RWPE2 (cell line): Measurements from ENCODE around the gene HOXA13.

ENCODE experiments used
- ATAC-seq: fragments of 200-7000 bp; cut with Tn5 transposase; 3 replicates; pipeline ENCODE4 v1.9.1; 2021; ENCODE audit warnings: low read depth
- DNase-seq: peaks from one replicate; pipeline ENCODE4 v3.0.0-alpha.2; 2020; ENCODE audit warnings: low spot score
- H3K27ac ChIP-seq: fragments of 450-650 bp; 2 replicates; pipeline ENCODE4 v1.5.1; 2017; ENCODE audit warnings: mild to moderate bottlenecking; ENCODE audit not compliant: poor library complexity, severe bottlenecking
- H3K27me3 ChIP-seq: fragments of 250-450 bp; sonication (Bioruptor Pico); 2 replicates; pipeline ENCODE4 v1.5.1; 2021; ENCODE audit warnings: mild to moderate bottlenecking, moderate library complexity; ENCODE audit not compliant: insufficient read depth, poor library complexity, severe bottlenecking
- H3K36me3 ChIP-seq: fragments of 250-450 bp; sonication (Bioruptor Pico); 2 replicates; pipeline ENCODE4 v1.5.1; 2020; ENCODE audit warnings: low read depth, mild to moderate bottlenecking, moderate library complexity
- H3K4me1 ChIP-seq: fragments of 250-450 bp; sonication (Bioruptor Pico); 2 replicates; pipeline ENCODE4 v1.5.1; 2021; ENCODE audit warnings: mild to moderate bottlenecking, moderate library complexity; ENCODE audit not compliant: insufficient read depth, poor library complexity, severe bottlenecking
- H3K4me3 ChIP-seq: fragments of 250-450 bp; sonication (Bioruptor Pico); 2 replicates; pipeline ENCODE4 v1.5.1; 2021; ENCODE audit warnings: mild to moderate bottlenecking, moderate library complexity; ENCODE audit not compliant: severe bottlenecking
- H3K9me3 ChIP-seq: fragments of 250-450 bp; sonication (Bioruptor Pico); 2 replicates; pipeline ENCODE4 v1.5.1; 2021; ENCODE audit warnings: mild to moderate bottlenecking, moderate library complexity; ENCODE audit not compliant: severe bottlenecking
- CTCF ChIP-seq: fragments of 450-650 bp; IDR thresholded peaks from one replicate; pipeline ENCODE4 v1.5.1; 2017; ENCODE audit warnings: mild to moderate bottlenecking, moderate library complexity; ENCODE audit not compliant: poor library complexity, severe bottlenecking

Gene HOXA13

GRCh38 chr7:27168265-27168947, 31.5 kb downstream of the HOXA13 start:
- peak overlapping the region; percentile 54 for H3K4me3 ChIP-seq
- peaks cover 5% of the 10 kb centered on the region for H3K4me1 ChIP-seq
- no peak for DNase-seq

GRCh38 chr7:27167916-27168264, 32.0 kb downstream of the HOXA13 start:
- Histone ChIP-seq H3K27me3 (no peaks in the 10 kb centered on the region), H3K4me1 (peaks cover 5% of the 10 kb centered on the region), H3K36me3 (peaks cover 19% of the 10 kb centered on the region), H3K9me3 (no peaks in the 10 kb centered on the region), H3K4me3 (peak overlapping the region; percentile 54), H3K27ac (peak overlapping the region; percentile 93)
- DNase-seq (no peak), ATAC-seq (no peak)
- no peak for TF ChIP-seq CTCF

More at GRCh38 chr7:27168265-27168947, 31.5 kb downstream of the HOXA13 start:
- Histone ChIP-seq H3K27ac (peak overlapping the region; percentile 93), H3K36me3 (peaks cover 14% of the 10 kb centered on the region), H3K9me3 (no peaks in the 10 kb centered on the region), H3K27me3 (no peaks in the 10 kb centered on the region)
- no peak for ATAC-seq
- TF ChIP-seq CTCF, result peak; percentile 27

- peaks cover 25% of the 10 kb centered on the region for H3K36me3 ChIP-seq
- peak overlapping the region; percentile 54 for H3K4me3 ChIP-seq
- H3K9me3 ChIP-seq, result no peaks in the 10 kb centered on the region
- no peaks in the 10 kb centered on the region for H3K27me3 ChIP-seq
- DNase-seq (no peak), ATAC-seq (no peak)
- peak overlapping the region; percentile 93 for H3K27ac ChIP-seq
- peaks cover 5% of the 10 kb centered on the region for H3K4me1 ChIP-seq
- TF ChIP-seq CTCF, result no peak
Measured at GRCh38 chr7:27166531-27167505, 33.1 kb downstream of the HOXA13 start.

GRCh38 chr7:27165996-27166530, 33.8 kb downstream of the HOXA13 start:
- Histone ChIP-seq H3K9me3 (no peaks in the 10 kb centered on the region), H3K27ac (peak overlapping the region; percentile 93), H3K36me3 (peaks cover 25% of the 10 kb centered on the region), H3K4me1 (peaks cover 5% of the 10 kb centered on the region), H3K27me3 (no peaks in the 10 kb centered on the region), H3K4me3 (peak overlapping the region; percentile 54)
- DNase-seq, result no peak
- no peak for ATAC-seq
- no peak for TF ChIP-seq CTCF
